AG10803 (cell line): ENCODE results near the gene SLC25A23.

ENCODE experiments used
- DNase-seq: peaks from one replicate; pipeline ENCODE4 v3.0.0; 2010; ENCODE audit warnings: low read depth
- H3K4me3 ChIP-seq: 2 replicates; pipeline ENCODE4 v1.5.1; 2011; ENCODE audit warnings: mild to moderate bottlenecking, low read length, control low read depth
- TF ChIP-seq, protein P1 (sequence below): conservative IDR thresholded peaks from 2 replicates; pipeline ENCODE4 v1.5.1; 2011; ENCODE audit warnings: mild to moderate bottlenecking, low read length, control low read depth, inconsistent platforms

The SLC25A23 gene

DNA sequence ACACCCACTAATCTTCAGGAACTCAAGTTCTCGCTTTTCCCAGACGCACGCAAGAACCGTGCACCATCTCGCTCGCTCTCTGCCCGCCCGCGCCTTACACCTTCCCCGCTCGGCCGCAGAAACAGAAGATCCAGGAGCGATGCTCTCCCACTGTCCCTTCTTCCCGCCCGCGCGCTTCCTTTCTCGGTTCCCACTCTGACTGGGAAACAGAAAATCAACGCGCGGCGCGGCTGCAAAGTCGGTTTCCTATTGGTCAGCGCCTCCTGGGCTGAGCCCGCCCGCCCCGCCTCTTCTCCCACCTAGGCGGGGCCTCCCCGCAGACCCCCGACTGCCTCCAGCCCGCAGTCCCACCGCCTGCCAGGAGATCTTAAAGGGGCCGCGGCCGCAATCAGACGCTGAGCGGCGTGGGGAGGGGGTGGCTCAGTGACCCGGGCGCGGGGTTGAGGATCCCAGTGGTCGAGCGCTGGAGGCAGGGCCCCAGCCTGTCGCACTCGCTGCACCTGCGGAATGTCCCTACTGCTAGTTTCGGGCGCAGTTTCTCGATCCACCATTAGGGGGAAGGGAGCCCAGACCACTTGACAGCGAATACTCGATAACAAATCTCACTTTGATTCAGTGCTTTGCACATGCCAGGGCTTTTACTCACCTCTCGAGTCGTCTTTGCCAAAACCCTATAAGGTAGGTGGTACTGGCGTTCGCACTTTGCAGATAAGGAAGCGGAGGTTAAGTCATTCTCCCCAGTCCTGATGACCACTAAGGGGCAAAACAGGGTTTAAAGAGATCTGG is 700 bp upstream of the SLC25A23 start:
- H3K4me3 ChIP-seq = peak overlapping the region; percentile 82
- DNase-seq = peak; percentile 98
- TF ChIP-seq, protein P1, sequence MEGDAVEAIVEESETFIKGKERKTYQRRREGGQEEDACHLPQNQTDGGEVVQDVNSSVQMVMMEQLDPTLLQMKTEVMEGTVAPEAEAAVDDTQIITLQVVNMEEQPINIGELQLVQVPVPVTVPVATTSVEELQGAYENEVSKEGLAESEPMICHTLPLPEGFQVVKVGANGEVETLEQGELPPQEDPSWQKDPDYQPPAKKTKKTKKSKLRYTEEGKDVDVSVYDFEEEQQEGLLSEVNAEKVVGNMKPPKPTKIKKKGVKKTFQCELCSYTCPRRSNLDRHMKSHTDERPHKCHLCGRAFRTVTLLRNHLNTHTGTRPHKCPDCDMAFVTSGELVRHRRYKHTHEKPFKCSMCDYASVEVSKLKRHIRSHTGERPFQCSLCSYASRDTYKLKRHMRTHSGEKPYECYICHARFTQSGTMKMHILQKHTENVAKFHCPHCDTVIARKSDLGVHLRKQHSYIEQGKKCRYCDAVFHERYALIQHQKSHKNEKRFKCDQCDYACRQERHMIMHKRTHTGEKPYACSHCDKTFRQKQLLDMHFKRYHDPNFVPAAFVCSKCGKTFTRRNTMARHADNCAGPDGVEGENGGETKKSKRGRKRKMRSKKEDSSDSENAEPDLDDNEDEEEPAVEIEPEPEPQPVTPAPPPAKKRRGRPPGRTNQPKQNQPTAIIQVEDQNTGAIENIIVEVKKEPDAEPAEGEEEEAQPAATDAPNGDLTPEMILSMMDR = peak; percentile 50

DNA sequence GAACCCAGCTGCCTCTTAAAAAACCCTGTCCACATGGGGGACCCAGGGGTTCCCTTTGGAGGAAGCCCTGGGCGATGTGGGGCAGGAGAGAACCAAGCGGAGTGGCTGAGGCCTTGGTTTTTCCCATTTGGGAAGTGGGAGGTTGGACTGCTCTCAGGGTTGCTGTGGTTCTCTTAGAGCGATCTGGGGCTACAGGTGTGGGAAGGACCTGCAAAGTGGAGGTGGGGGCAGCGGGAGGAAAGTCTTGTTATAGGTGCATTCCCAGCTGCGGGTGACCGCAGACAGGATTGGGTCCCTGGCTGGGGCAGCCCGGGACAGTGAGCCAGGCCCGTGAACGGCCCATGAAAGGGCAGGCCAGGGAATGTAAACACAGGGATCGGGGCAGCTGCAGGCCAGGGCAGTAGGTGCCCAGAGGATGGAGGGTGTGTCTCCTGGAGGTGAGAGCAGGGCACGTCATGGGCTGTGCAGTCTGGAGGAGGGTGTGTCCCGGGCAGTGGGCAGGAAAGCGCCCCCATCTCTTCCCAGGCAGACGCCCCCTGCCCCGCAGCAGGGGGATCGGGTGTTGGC is 814 bp downstream of the SLC25A23 start:
- H3K4me3 ChIP-seq = peak overlapping the region; percentile 82
- no peak for DNase-seq
- TF ChIP-seq, protein P1 = no peak

- TF ChIP-seq, protein P1 = no peak
- no peak for DNase-seq
- no peak overlapping the region; the same call in 1 of the 2 replicates for H3K4me3 ChIP-seq
Observed at GRCh38 chr19:6457958-6458694, 1.5 kb downstream of the SLC25A23 start.

DNA sequence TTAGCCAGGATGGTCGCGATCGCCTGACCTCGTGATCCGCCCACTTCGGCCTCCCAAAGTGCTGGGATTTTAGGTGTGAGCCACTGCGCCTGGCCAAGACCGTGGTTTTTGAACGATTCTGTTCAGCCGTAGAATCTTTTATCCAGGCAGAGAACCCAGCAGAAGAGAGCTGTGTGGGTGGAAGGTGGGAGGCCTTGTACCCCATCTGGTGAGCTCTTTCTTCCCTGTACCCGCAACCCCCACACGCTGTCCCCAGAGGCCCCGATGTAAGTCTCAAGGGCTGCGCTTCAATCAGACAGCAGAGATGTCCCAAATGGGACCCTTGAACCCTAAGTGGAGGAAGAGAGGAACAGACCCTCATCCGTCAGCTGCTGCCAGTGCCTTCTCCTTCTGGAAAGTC is 3.7 kb downstream of the SLC25A23 start:
- H3K4me3 ChIP-seq = no peak overlapping the region
- TF ChIP-seq, protein P1 = no peak
- DNase-seq = no peak

DNA sequence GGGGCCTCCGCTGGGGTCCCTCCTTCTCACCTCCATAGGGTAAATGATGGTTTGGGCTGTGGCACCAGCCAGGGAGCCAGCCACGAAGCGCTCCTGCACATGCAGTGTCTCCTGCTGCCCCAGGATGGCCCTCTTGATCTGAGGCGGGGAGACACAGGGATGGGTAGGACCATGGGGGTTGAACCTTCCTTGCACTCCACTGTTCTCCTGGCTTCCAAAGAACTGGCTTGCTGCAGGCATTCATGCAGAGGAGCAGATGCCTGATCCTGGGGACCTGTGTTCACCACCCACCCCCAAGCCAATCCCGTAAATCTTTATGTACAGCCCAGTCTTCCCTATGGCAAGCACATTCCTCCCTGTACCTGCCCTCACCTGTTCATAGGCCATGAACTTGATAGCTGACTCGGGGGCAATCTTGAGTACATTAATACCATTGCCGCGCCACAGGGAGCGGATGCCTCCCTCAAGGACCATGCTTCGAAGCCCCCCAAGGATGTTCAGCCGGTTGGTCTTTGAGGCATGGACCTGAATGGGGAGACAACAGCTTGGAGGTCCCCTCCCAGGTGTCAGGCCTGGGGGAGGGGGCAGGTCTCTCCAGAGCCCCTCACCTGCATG is 5.5 kb downstream of the SLC25A23 start:
- DNase-seq = no peak
- H3K4me3 ChIP-seq = no peak overlapping the region
- TF ChIP-seq, protein P1 = no peak

GRCh38 chr19:6452899-6453298 is 6.7 kb downstream of the SLC25A23 start:
- DNase-seq = no peak
- no peak overlapping the region for H3K4me3 ChIP-seq
- TF ChIP-seq, protein P1 = no peak
